K562 (cell line): Measurements from ENCODE around the gene MAP1A. TPM values are rescaled to one million over a fixed set of nuclear protein-coding genes. Genes with fewer than 3 reads are reported as not detected.

Experiments used
- ATF1 ChIP-seq, 2 experiments: fragments of 450-650 bp in 1 of 2; IDR thresholded peaks; 2 replicates each; pipeline ENCODE4 v1.6.1; 2016; ENCODE audit warnings: missing compliant biosample characterization in 1 of 2, missing genetic modification characterization in 1 of 2
- FOXK2 ChIP-seq, 2 experiments: fragments of 450-650 bp; IDR thresholded peaks in 1 of 2; conservative IDR thresholded peaks in 1 of 2; 2 replicates each; pipeline ENCODE4 v1.6.1; 2016; ENCODE audit warnings: low read depth in 2 of 2, mild to moderate bottlenecking in 1 of 2
- HBP1 ChIP-seq: fragments of 450-650 bp; formaldehyde crosslinking; IDR thresholded peaks from 2 replicates; pipeline ENCODE4 v1.4.0; 2022; ENCODE audit warnings: missing genetic modification characterization
- HDAC6 ChIP-seq: IDR thresholded peaks from 2 replicates; pipeline ENCODE4 v1.6.1; 2012; ENCODE audit warnings: low read depth, mild to moderate bottlenecking, control low read depth, inconsistent platforms, low read length, moderate library complexity
- HOMEZ ChIP-seq: fragments of 250-450 bp; sonication (Bioruptor Pico); IDR thresholded peaks from 2 replicates; pipeline ENCODE4 v1.4.0; 2020; ENCODE audit warnings: mild to moderate bottlenecking, moderate library complexity
- NCOA2 ChIP-seq, 2 experiments: fragments of 450-650 bp; IDR thresholded peaks; 2 replicates each; pipeline ENCODE4 v1.6.1; 2018; ENCODE audit warnings: mild to moderate bottlenecking in 2 of 2, moderate library complexity in 1 of 2; ENCODE audit not compliant: partially characterized antibody in 2 of 2
- NR3C1 ChIP-seq: sonication (generic); formaldehyde crosslinking; IDR thresholded peaks from 2 replicates; pipeline ENCODE4 v1.8.1; 2022; ENCODE audit warnings: missing genetic modification reagents
- SFPQ ChIP-seq: fragments of 200-400 bp; formaldehyde crosslinking; IDR thresholded peaks from 2 replicates; pipeline ENCODE4 v1.6.1; 2017; ENCODE audit warnings: mild to moderate bottlenecking, low read depth, low read length, moderate library complexity
- TAL1 ChIP-seq: fragments of 450-650 bp; IDR thresholded peaks from 2 replicates; pipeline ENCODE4 v1.6.1; 2016; ENCODE audit warnings: mild to moderate bottlenecking
- ZBTB2 ChIP-seq: fragments of 450-650 bp; IDR thresholded peaks from 2 replicates; pipeline ENCODE4 v1.6.1; 2016; ENCODE audit warnings: antibody characterized with exemption
- polyA plus RNA-seq, 8 experiments: library from polyadenylated mRNA; depleted of rRNA in 4 of 8; stranded (reverse) in 5 of 8; unstranded in 3 of 8; fragments of >200 nt; fragmentation: Nextera tagmentation in 2 of 8; fragmentation: Illumina TruSeq in 1 of 8; extraction: Ambion mirVana in 2 of 8; extraction: Trizol in 1 of 8; gene quantifications; 2 replicates each; pipeline versions ENCODE4 v1.2.1 to v1.2.3, GENCODE V29; 2011 to 2014; ENCODE audit warnings: inconsistent platforms in 1 of 8, missing spikeins in 1 of 8
- total RNA-seq, 7 experiments: library from RNA; depleted of rRNA in 6 of 7; stranded (reverse); fragments of >200 nt in 6 of 7; fragmentation: Illumina TruSeq in 2 of 7; extraction: Trizol in 2 of 7; gene quantifications; 2 replicates each; pipeline versions ENCODE4 v1.2.1 to v1.2.3, GENCODE V29; 2011 to 2021; ENCODE audit warnings: low replicate concordance in 1 of 7

MAP1A gene
- total and polyA plus RNA-seq, 9 of the 15 experiments (the other 6 are each of a cell fraction or from before 2014, with no cell fraction given), result 2.0 to 20.3 (median 7.3) TPM

- TF ChIP-seq ZBTB2, result no peak
- TF ChIP-seq SFPQ, result no peak
- no peak for TF ChIP-seq NR3C1 (CRISPR knock-in tag)
- TF ChIP-seq HDAC6, result no peak
- no peak for TF ChIP-seq HOMEZ (CRISPR knock-in tag)
- no peak for TF ChIP-seq FOXK2 (conservative IDR thresholded peaks at IDR 0.05 in 1 of 2, IDR thresholded peaks at IDR 0.05 in 1 of 2; ENCODE audit: low read depth in 2 of 2)
- TF ChIP-seq HBP1 (CRISPR knock-in tag), result no peak
- TF ChIP-seq NCOA2 (IDR thresholded peaks at IDR 0.05; ENCODE audit: partially characterized antibody in 2 of 2), result no peak
- no peak for TF ChIP-seq ATF1 (CRISPR knock-in tag; IDR thresholded peaks at IDR 0.05)
- peak; percentile 59 for TF ChIP-seq ATF1 (tag; IDR thresholded peaks at IDR 0.05)
- TF ChIP-seq TAL1, result peak; percentile 54
Observed at GRCh38 chr15:43469867-43470266, 47.5 kb upstream of the MAP1A start (continued).
